GM19467 (cell line): ENCODE measurements around the gene RAB11A.
"Not testable (repeated sequence)": the region's sequence is repeated elsewhere in the genome, so short reads cannot be mapped to it uniquely, and the experiment has no call there.

ENCODE experiments used
- ATAC-seq: cut with Tn5 transposase; IDR thresholded peaks from one replicate; pipeline ENCODE4 v1.9.1; 2021; ENCODE audit warnings: mild to moderate bottlenecking, moderate library complexity; ENCODE audit not compliant: unreplicated experiment

The RAB11A gene

GRCh38 chr15:65841121-65841930, 28.0 kb upstream of the RAB11A start:
- ATAC-seq, result no peak

- no peak for ATAC-seq
Observed at GRCh38 chr15:65845826-65846519, 23.3 kb upstream of the RAB11A start.

DNA sequence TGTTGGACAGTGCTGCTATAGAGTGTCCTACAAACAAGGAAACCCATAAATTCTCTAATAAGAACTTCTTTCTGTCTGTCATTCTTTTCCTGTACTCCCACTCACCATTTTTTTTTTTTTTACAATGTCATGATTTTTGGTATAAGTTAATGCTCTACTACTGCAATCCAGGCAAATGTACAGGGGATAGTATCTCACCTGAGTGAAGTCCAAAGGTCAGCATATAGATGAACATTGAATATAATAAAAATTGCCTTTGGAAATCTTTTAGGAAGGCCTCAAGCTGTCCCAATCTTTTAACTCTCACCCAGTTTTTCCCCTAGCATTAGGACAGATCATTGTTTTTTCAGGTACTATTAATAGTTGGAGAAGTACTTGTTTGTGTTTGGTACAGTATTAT, 21.3 kb upstream of the RAB11A start:
- no peak for ATAC-seq

DNA sequence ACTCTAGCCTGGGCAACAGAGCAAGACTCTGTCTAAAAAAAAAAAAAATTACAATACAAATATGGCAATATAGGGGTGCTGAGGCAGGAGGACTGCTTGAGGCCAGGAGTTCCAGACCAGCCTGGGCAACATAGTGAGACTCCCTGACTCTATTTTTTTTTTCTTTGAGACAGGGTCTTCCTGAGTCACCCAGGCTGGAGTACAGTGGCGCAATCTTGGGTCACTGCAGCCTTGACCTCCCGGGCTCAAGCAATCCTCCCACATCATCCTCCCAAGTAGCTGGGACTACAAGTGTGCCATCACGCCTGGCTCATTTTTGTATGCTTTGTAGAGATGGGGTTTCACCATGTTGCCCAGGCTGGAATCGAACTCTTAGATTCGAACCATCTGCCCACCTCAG, 17.3 kb upstream of the RAB11A start:
- ATAC-seq, result no peak

GRCh38 chr15:65856821-65857455, 12.4 kb upstream of the RAB11A start:
- no peak for ATAC-seq

GRCh38 chr15:65857718-65858402, 11.4 kb upstream of the RAB11A start:
- ATAC-seq, result no peak

DNA sequence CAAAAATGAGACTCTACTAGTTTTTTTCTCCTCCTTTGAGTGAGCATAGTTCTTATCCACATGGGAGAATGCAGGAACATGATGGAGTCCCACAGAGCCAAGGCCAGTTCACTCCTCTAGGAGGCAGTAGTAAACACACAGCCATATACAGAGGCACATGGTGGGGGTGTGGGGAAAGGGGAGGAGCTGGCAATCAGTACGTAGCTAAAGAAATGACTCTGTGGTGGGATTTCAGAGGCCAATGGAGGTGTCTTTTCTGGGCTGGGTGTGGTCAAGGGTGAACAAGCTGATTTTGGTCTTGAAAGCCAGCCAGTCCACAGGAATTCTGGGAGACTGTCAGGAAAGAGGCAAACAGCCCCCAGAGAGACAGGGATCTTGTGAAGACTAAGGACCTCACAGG, 6.6 kb upstream of the RAB11A start:
- no peak for ATAC-seq

DNA sequence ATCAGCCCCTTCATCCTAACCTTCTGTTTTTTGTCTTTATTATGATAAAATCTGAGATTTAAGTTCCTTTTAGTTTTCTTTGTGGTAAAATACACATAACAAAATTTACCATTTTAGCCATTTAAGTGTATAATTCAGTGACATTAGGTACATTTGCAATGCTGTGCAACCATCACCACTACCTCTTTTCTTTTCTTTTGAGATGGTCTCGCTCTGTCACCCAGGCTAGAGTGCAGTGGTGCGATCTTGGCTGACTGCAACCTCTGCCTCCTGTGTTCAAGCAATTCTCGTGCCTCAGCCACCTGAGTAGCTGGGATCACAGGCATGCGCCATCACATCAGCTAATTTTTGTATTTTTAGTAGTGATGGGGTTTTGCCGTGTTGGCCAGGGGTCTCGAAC, 6.2 kb upstream of the RAB11A start:
- ATAC-seq, result no peak

- no peak for ATAC-seq
Observed at GRCh38 chr15:65867244-65867643, 2.0 kb upstream of the RAB11A start.

DNA sequence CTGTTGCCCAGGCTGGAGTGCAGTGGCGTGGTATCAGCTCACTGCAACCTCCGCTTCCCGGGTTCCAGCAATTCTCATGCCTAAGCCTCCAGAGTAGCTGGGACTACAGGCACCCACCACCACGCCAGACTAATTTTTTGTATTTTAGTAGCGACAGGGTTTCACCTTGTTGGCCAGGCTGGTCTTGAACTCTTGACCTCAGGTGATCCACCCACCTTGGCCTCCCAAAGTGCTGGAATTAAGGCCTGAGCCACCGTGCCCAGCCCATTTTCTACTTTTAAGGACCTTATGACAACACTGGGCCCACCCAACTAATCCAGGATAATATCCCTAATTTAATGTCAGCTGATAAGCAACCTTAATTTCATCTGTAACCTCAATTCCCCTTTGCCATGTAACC, 1.4 kb upstream of the RAB11A start:
- ATAC-seq, result not testable (repeated sequence)

DNA sequence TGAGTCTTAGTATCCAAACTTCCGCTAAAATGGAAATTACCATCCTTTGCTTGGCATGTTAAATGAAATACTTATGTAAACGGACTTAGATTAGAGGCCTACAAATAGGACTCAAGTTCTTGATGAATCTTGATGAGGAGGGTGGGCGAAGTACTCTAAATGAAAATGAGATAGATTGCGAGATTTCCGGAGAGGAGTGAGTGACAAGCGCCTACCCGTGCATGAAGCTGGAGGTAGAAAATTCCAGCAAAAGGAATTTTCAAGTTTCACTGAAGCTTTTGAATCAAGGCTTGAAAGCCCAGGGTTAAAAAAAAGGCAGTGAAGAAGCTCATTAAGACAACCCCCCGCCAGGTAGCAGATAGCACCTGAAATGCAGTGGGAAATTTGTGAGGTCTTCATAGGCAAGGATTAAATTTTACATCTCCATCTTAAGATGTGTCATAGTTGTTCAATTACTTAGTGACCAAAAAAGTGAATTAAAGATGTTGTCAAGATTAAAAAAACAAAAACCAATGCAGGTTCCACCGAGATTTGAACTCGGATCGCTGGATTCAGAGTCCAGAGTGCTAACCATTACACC, 655 bp upstream of the RAB11A start:
- no peak for ATAC-seq

DNA sequence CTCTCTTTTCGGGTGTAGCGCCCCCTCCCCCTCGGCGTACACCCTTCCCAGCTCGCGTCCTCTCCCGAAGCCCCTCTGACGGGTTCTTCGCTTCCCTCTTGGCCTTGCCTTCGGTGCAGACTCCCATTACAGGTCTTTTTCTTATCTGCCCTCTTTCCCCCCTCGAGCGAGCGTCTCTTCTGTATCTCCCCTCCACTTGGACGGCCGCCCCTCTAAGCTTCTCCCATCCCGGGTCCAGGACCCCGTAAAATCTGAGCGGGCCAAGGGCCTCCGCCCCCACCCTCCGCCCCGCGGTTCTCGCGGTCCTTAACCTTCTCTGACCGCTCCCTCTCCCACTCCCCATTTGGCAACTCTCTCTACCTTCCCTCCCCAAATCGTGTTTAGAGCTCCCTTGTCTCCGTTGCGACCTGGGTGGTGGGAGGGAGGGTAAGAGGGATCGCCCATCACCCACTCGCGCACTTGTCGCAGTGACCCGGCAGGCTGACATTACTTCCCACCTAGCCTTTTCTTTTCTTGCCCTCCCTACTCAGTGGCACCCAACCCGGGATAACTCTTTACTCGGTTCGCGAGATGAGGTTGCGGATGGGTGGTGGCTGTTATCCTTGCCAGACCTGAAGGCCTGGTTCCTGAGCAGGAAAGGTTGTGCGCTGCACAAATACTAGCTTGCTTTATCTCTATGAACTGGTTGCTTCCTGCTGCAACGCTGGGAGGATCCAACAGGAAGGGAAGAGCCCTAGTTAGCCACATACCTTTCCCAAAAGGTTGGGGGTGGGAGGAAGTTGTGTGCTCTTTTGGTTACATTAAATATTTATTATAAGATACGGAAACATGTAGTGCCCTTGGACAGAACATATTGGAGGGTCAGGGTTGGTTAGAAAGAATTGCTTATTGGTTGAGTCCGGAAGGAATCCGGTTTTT, 922 bp downstream of the RAB11A start:
- no peak for ATAC-seq

GRCh38 chr15:65870889-65871533, 1.7 kb downstream of the RAB11A start:
- ATAC-seq, result no peak

GRCh38 chr15:65871886-65872285, 2.6 kb downstream of the RAB11A start:
- not testable (repeated sequence) for ATAC-seq

DNA sequence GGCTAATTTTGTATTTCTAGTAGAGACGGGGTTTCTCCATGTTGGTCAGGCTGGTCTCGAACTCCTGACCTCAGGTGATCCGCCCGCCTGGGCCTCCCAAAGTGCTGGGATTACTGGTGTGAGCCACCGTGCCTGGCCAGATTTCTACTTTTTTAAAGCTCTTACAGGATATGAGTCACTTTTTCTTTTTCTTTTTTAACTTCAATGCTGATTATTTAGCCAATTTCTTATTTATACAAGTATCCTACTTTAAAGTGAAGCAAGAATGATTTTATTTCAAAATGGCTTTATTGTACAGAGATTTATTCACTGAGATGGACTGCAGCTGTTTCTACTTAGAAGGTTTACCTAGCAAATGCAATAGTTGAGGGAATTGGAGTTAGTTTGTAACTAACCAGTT, 3.3 kb downstream of the RAB11A start:
- not testable (repeated sequence) for ATAC-seq

DNA sequence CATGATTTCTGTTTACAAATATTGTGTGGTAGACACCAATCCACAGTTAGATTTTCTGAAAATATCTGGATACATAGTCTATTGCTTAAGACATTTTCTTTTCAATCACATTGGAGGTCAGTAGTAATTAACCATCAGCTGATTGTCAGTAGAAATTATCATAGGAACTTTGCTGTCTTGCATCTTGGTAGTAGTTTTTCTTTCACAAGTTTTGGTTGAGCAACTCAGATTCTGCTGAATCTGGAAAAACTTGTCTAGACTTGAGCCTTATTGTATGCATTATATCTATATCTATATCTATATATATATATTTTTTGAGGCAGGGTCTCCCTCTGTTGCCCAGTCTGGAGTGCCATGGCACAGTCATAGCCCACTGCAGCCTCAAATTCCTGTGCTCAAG, 4.0 kb downstream of the RAB11A start:
- no peak for ATAC-seq

DNA sequence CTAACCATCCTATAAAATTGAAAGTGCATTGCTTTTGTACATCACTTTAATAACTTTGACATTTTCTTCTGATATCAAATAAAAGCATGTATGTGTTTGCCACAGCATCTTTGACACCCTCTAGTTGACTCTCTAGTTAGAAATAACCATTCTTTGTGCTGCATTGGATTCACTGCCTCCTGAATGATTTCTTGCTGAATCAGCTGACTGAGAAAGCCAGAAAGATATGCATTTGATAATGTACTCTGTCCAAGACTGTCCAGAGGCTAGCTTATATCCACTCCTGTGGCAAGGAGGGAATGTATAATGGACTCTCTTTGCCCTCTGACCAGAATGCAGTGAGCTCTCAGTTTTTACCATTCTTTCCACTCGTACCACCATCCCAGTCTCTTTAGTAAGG, 6.2 kb downstream of the RAB11A start:
- ATAC-seq, result no peak

- no peak for ATAC-seq
Observed at GRCh38 chr15:65877749-65878148, 8.5 kb downstream of the RAB11A start.

GRCh38 chr15:65881766-65882434, 12.6 kb downstream of the RAB11A start:
- ATAC-seq, result no peak
